Measurements from ENCODE around the gene SMG6.
A peak's percentile ranks its signal among the peaks of the same experiment; 100 is the strongest.
"Not testable (repeated sequence)": the region's sequence is repeated elsewhere in the genome, so short reads cannot be mapped to it uniquely, and the experiment has no call there.

SMG6 gene

GRCh38 chr17:2174468-2175293 lies 128.9 kb downstream of the SMG6 start:
- peak; percentile 25 for DNase-seq

GRCh38 chr17:2174014-2174413 lies 129.6 kb downstream of the SMG6 start:
- no peak for DNase-seq

GRCh38 chr17:2172999-2173398 lies 130.6 kb downstream of the SMG6 start:
- DNase-seq, result no peak

DNA sequence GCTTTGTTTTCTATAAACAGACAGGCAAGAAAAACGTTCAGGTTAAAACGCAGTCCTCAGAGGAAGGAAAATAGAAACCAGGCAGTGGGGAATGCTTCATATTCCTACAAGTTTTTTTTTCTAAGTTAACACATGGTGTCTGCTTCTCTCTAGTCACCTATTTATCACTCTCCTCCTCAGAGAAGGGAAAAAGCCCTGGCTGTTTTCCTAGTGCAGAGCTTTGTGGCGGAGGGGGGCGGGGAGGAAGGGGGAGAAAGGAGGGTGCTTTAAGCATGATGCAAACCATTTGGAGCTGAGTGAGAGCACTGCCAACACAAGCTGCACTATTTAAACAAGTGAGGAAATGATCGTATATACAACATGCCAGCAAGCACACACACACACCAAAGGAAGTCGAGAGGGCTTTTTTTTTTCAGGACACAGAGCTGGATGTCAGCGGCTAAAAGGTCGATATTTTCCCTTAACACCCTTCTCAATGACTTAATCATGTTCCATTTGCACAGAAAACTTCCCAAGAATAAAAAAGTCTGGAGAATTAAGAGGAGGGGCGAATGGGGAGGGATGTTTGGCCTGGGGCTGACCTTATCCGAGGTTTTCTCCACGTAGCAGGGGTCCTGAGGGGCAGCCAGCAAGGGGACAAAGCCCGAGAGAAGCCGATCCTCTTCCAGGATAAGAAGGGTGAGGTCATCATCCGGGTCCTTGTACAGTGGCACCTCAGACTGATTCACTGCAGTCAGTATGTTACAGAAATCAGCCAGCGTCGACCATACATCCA lies 131.3 kb downstream of the SMG6 start:
- peak; percentile 89 for DNase-seq

GRCh38 chr17:2171702-2172076 lies 131.9 kb downstream of the SMG6 start:
- DNase-seq, result no peak

GRCh38 chr17:2170023-2170422 lies 133.6 kb downstream of the SMG6 start:
- DNase-seq, result no peak

- not testable (repeated sequence) for DNase-seq
Observed at GRCh38 chr17:2165723-2166122, 137.9 kb downstream of the SMG6 start.

DNA sequence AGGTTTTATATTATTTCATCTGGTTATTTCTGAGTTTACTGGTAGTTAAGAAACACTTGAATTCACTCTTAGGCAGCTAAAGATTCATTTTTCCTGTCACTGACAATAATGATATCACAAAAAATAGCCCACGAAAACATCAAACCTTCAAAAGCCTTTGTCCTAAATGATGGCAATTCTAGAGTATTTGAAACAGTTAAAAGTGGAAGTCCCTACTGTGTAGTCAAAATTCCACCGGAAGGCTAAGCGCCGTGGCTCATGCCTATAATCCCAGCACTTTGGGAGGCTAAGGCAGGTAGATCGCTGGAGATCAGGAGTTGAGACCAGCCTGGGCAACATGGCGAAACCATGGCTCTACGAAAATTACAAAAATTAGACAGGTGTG lies 145.2 kb downstream of the SMG6 start:
- DNase-seq, result no peak

DNA sequence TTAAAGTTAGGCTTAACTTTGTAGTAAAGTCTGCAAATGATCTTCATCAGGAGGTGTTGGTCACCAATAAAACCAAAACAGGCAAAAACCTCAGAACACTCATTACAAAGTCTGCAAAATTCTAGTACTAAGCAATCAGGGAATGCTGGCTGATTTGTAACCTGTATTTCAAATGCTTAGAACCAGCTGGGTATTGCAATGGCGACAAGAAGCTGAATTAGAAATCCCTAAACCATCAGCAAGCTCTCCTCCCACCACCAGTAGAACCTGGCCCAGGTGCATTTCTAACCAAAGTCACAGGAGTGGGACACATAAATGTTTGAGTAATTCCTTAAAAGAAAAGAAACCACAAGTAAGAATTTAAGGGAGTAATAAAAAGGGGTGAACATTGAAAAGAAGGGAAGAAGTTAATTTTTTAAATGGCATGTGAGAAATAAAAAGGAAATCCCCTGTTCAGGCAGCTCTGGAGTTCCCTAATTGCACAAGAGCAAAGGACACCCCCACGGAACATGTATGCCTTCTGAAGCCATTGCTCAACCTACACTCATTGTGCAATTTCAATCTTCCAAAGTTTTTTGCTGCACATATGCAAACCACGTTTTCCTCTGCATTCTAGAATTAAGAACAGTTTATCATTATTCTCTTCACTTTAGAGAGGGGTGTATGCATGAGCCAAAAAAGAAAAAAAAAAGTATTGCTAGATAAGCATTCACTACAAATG lies 145.8 kb downstream of the SMG6 start:
- DNase-seq, result peak; percentile 70

DNA sequence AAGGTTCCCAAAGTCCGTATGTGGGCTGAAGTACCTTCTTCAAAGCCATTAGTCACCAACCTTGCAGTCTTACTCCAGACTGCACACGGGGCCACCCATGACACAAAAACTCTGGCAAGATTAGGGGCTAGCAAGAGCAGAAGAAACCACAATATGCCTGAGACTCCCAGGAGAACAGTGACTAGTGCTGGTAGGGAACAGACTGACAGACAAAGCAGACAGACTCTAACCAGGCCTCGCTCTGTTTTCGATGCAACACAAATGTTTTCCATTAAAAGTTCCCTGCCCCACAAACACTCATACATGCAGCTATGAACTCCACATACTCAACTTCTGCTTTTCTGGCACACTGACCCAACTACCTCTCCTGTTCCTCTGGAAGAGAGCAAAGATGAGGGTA lies 146.5 kb downstream of the SMG6 start:
- DNase-seq, result no peak

DNA sequence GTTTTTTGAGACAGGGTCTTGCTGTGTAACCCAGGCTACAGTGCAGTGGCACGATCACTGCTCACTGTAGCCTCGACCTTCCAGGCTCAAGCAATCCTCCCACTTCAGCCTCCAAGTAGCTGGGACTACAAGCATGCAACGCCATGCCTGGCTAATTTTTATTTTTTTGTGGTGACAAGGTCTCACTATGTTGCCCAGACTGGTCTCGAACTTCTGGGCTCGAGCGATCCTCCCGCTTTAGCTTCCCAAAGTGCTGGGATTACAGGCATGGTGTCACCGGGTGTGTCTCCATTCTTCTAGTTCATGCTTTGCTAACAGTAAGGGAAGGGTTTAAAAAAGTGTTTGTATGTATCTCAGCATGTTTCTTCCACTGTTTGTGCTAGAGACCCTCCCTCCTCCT lies 146.9 kb downstream of the SMG6 start:
- no peak for DNase-seq

DNA sequence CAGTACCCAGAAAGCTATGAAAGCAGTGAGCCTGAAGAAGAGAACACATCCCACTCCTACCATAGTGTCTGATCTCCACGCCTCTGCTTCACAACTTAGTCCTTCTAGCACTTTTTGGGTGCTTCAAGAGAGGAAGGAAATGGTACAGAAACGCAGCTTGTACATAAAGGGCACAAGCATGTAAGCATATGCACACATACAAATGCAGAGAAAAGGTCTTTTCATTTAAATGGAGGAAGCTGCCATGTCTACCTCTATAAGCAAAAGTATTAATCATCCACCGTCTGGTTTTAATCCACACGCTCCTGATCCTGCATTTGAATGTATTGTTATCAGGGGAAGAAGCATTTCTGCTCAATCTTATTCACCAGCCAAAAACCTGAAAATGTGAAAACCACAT lies 148.0 kb downstream of the SMG6 start:
- no peak for DNase-seq

DNA sequence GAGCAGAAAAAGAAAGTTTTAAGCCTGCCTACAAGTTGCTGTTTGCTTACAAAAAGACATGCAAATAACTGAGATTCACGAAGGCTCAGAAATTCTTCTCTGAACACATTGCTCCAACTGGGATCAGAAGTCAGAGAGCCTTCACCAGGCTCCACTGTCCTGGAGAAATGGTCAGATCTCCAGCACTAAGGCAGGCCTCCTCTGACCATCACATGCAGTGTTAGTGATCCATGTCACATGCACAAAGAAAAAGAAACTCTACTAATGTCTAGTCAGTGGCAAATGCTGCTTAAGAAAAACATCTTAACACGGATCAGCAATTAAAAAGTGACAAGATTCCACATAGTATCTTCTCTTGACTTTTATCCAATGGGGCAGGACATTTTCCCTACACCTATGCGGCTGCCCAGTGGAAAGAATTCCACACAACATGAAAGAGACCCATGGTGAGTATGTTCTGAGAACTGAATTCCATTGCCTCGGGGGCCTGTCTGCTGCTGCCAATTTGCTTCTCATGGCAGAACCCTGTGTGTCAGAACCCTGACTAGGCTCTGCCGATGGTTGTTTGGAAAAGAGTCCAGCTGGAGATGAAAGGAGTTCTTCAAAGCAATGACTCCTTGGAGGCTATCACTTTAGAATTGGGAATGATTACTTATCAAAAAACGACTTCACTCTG lies 152.1 kb downstream of the SMG6 start:
- DNase-seq, result no peak

DNA sequence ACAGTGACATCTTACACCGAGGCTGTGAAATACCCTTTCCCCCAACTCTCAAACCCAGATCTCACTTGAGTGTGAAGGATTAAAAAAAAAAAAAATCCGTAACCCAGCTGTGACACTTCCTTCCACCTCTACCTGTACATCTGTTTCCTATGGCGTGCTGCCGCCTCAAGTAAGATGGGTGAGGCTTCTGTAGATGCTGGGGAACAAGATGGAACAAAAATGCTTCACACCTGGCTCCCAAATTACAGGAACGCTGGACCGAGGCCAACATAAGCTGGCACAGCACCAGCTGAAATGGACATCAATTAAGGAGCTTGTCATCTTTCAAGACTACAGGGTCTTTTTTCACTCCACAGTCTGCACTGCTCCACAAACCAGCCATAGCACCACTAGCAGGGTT lies 152.8 kb downstream of the SMG6 start:
- no peak for DNase-seq

- DNase-seq, result no peak
Observed at GRCh38 chr17:2149934-2150333, 153.7 kb downstream of the SMG6 start.

DNA sequence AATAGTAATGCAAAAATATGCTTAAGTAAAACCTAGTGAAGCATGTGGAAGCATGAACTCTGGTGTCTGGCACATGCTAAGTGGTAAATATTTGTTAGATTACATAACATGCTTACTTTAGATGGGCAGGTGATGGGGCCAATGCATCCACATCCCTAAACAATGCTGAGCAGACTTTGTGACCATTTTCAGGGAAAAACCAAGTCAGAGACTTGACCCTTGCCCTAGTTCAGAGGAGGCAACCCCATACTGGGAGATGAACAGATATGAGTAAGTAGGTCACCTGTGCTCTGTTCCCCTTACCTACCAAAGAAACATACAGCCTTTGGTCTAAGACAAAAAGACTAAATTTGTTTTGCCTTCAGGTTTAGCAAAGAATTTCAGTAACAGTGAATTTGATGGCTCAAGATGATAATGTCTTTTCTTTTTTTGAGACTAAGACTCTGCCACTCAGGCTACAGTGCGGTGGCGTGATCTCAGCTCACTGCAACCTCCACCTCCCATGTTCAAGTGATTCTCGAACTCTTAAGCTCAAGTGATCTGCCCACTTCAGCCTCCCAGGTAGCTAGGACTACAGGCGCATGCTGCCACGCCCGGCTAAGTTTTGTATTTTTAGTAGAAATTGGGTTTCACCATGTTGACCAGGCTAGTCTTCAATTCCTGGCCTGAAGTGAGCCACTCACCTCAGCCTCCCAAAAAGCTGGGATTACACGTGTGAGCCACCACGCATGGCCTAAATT lies 157.3 kb downstream of the SMG6 start:
- DNase-seq, result no peak

- DNase-seq, result no peak
Observed at GRCh38 chr17:2144701-2145100, 158.9 kb downstream of the SMG6 start.

- DNase-seq, result no peak
Observed at GRCh38 chr17:2143332-2143731, 160.3 kb downstream of the SMG6 start.

GRCh38 chr17:2142682-2143081 lies 160.9 kb downstream of the SMG6 start:
- not testable (repeated sequence) for DNase-seq

GRCh38 chr17:2140683-2141082 lies 162.9 kb downstream of the SMG6 start:
- DNase-seq, result no peak

GRCh38 chr17:2138761-2139160 lies 164.8 kb downstream of the SMG6 start:
- peak; percentile 20 for DNase-seq

DNA sequence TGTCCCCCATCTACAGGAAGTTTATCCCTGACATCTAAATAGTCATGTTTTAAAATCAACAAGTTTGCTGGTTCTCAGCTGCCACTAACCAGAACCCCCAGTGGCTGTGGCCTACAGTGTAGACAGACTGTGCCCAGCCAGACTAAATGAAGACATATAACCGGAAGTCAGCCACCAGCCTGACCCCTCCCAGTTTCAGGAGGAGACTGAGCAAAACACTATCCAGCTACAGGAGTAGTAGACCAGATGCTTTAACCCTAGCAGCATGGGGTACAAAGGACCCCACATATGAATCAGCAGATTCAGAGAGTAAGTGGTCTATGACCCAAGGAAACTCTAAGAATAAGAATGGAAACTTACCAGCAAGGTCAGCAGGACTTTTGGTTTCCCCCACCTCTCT lies 165.3 kb downstream of the SMG6 start:
- DNase-seq, result no peak
